Calu3 (cell line): Measurements from ENCODE around the gene TMIE. TPM values are rescaled to one million over a fixed set of nuclear protein-coding genes. Genes with fewer than 3 reads are reported as not detected.

ENCODE experiments used
- BruUV-seq: library from RNA; stranded (reverse); fragments of 400-500 nt; replicated peaks from 2 replicates; lab custom pipeline; 2021; lab: Mats Ljungman, UMichigan
- CTCF ChIA-PET: fragments of 300-600 bp; sonication (Branson Sonifier 250); formaldehyde crosslinking; loops from one replicate; lab custom pipeline; 2022; ENCODE audit warnings: antibody characterized with exemption; lab: Charles Lee
- DNase-seq: peaks from one replicate; pipeline ENCODE4 v3.0.0; 2022
- H3K27ac Mint-ChIP-seq: one replicate; pipeline ENCODE4 v1.8.0; 2022; ENCODE audit warnings: mixed read lengths; ENCODE audit not compliant: unreplicated experiment
- H3K27me3 Mint-ChIP-seq: one replicate; pipeline ENCODE4 v1.8.0; 2022; ENCODE audit warnings: mixed read lengths; ENCODE audit not compliant: unreplicated experiment
- H3K36me3 Mint-ChIP-seq: one replicate; pipeline ENCODE4 v1.8.0; 2022; ENCODE audit warnings: mild to moderate bottlenecking, moderate library complexity, mixed read lengths; ENCODE audit not compliant: insufficient read depth, unreplicated experiment
- H3K4me1 Mint-ChIP-seq: one replicate; pipeline ENCODE4 v1.8.0; 2022; ENCODE audit warnings: mild to moderate bottlenecking, low read depth, mixed read lengths; ENCODE audit not compliant: unreplicated experiment
- H3K4me3 Mint-ChIP-seq: one replicate; pipeline ENCODE4 v1.8.0; 2022; ENCODE audit warnings: mild to moderate bottlenecking, low read depth, moderate library complexity, mixed read lengths; ENCODE audit not compliant: unreplicated experiment
- H3K9me3 Mint-ChIP-seq: one replicate; pipeline ENCODE4 v1.8.0; 2022; ENCODE audit warnings: low read depth, mixed read lengths; ENCODE audit not compliant: unreplicated experiment
- CTCF ChIP-seq: fragments of 200-600 bp; IDR thresholded peaks from one replicate; pipeline ENCODE4 v1.8.0; 2022; ENCODE audit warnings: antibody characterized with exemption; ENCODE audit not compliant: unreplicated experiment
- intact Hi-C: fragments of 100-400 bp; cut with micrococcal nuclease; formaldehyde crosslinking; loops from one replicate; pipeline ENCODE4 v1.10.0; 2022; ENCODE audit not compliant: unreplicated experiment
- total RNA-seq: library from RNA; stranded (reverse); gene quantifications from 2 replicates; pipeline ENCODE4 v1.2.3, GENCODE V29; 2022

TMIE gene
- total RNA-seq, 1 experiment from 2014 or later = 0.26 TPM

- Mint-ChIP-seq H3K9me3 (no peaks in the 10 kb centered on the region), H3K4me3 (no peak overlapping the region), H3K4me1 (peaks cover 12% of the 10 kb centered on the region), H3K27ac (no peak overlapping the region), H3K27me3 (peaks cover 4% of the 10 kb centered on the region), H3K36me3 (peaks cover 5% of the 10 kb centered on the region)
- TF ChIP-seq CTCF = no peak
- CTCF ChIA-PET = no interaction called here
- intact Hi-C loops = no loop called here
- DNase-seq = no peak
- BruUV-seq = no TSS peak
Measured at GRCh38 chr3:46710671-46711295, 9.6 kb downstream of the TMIE start.

GRCh38 chr3:46711305-46711704, 10.1 kb downstream of the TMIE start:
- Mint-ChIP-seq H3K9me3 (no peaks in the 10 kb centered on the region), H3K4me3 (no peak overlapping the region), H3K27ac (no peak overlapping the region), H3K36me3 (peaks cover 2% of the 10 kb centered on the region), H3K27me3 (peaks cover 10% of the 10 kb centered on the region), H3K4me1 (peaks cover 7% of the 10 kb centered on the region)
- no TSS peak for BruUV-seq
- CTCF ChIA-PET = no interaction called here
- intact Hi-C loops = no loop called here
- DNase-seq = no peak
- TF ChIP-seq CTCF = no peak

DNA sequence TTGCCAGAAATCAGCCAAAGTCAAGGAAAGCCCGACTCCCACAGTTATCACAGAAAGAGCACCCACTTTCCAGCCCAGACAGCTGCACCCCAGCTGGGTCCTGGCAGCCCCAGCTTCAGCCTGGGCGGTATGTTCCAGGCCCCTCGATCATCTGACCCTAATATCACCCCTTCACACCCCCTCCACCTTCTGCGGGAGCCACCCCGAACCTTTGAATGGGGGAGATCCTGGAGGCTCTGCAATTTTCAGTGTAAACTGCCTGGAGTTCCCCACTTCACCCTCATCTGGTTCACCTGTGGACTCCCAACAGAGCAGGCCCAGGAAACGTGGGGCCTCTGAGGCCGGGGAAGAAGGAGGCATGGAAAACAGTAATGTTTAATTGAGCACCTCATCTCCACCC, 10.6 kb downstream of the TMIE start:
- no peak overlapping the region for H3K27ac Mint-ChIP-seq
- H3K4me1 Mint-ChIP-seq = peaks cover 2% of the 10 kb centered on the region
- no peak for DNase-seq
- CTCF ChIA-PET = interaction anchor here (0.9 kb wide), 1 partner anchor 713 kb away, joined by 5 read pairs; no protein-coding TSS in a partner anchor
- H3K27me3 Mint-ChIP-seq = peaks cover 13% of the 10 kb centered on the region
- TF ChIP-seq CTCF = no peak
- intact Hi-C loops = no loop called here
- no peak overlapping the region for H3K4me3 Mint-ChIP-seq
- no peaks in the 10 kb centered on the region for H3K9me3 Mint-ChIP-seq
- no peaks in the 10 kb centered on the region for H3K36me3 Mint-ChIP-seq
- BruUV-seq = no TSS peak

DNA sequence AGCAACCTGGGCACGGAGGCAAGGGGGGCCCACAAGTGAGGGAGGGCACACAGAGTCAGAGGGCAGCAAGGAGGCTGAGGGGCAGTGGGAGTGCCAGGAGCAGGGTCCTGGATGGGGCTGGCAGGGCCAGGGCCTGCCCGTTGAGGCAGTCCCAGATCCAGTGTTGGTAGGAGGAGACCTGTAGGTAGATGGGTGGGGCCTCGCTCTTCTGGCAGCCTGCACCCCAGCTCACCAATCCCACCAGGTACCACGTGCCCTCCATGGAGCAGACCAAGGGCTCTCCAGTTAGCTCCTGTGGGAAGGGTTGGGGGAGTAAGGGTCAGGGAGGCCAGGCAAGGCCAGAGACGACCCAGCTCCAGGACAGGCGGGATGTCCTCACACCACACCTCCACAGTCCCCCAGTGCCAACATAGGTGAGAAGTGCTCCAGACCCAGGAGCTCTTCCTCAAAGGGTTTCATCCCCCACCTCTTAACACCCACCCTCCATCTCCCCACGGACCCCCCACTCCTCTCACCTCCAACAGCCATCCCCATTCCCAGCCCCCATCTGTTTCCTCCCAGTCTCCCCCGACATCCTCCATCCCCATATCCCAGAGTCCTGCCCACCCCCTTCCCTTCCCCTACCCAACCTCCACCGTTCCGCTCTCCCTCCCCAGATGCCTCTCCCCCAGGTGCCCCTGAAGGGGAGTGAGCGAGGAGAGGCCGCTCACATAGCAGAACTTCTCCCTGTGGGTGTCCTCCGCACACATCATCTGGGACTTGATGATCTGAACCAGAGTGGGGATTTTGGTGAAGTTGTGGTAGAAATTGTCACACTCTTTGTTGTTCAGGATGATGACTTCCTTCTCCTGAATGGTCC, 11.2 kb downstream of the TMIE start:
- BruUV-seq = no TSS peak
- Mint-ChIP-seq H3K4me1 (no peaks in the 10 kb centered on the region), H3K36me3 (no peaks in the 10 kb centered on the region), H3K9me3 (no peaks in the 10 kb centered on the region), H3K27ac (no peak overlapping the region), H3K27me3 (peaks cover 13% of the 10 kb centered on the region), H3K4me3 (no peak overlapping the region)
- no peak for TF ChIP-seq CTCF
- DNase-seq = no peak
- intact Hi-C loops = no loop called here
- CTCF ChIA-PET = interaction anchor here (0.7 to 0.9 kb wide), 2 partner anchors 197 to 714 kb away, joined by 3 to 5 read pairs; no protein-coding TSS in a partner anchor
